ENCODE results near the gene SCML1.

The SCML1 gene

DNA sequence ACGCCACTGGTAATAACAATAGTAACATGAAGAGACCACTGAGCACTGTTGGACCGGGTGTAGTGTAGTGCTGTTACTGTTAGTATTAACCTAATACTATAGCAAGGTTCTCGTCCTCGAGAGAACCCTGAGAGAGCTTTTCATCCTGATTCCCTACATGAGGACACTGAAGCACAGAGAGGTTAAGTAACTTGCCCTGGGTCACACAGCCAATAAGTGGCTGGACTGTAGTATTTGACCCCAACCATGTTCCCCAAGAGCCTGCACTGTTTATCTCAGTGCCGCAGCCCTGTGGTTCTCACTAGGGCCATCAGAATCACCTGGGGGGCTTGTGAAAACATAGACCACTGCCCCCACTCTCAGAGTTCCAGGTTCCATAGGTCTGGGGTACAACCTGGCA is 10.4 kb downstream of the SCML1 start:
- POLR2A ChIA-PET, result no interaction called here
- TF ChIP-seq, protein P1, sequence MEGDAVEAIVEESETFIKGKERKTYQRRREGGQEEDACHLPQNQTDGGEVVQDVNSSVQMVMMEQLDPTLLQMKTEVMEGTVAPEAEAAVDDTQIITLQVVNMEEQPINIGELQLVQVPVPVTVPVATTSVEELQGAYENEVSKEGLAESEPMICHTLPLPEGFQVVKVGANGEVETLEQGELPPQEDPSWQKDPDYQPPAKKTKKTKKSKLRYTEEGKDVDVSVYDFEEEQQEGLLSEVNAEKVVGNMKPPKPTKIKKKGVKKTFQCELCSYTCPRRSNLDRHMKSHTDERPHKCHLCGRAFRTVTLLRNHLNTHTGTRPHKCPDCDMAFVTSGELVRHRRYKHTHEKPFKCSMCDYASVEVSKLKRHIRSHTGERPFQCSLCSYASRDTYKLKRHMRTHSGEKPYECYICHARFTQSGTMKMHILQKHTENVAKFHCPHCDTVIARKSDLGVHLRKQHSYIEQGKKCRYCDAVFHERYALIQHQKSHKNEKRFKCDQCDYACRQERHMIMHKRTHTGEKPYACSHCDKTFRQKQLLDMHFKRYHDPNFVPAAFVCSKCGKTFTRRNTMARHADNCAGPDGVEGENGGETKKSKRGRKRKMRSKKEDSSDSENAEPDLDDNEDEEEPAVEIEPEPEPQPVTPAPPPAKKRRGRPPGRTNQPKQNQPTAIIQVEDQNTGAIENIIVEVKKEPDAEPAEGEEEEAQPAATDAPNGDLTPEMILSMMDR (IDR thresholded peaks at IDR 0.05; ENCODE audit: control extremely low read depth, extremely low read depth, low read depth, missing control alignments), result no peak
- CTCF ChIA-PET, result no interaction called here
- DNase-seq (ENCODE audit: extremely low spot score), result no peak

DNA sequence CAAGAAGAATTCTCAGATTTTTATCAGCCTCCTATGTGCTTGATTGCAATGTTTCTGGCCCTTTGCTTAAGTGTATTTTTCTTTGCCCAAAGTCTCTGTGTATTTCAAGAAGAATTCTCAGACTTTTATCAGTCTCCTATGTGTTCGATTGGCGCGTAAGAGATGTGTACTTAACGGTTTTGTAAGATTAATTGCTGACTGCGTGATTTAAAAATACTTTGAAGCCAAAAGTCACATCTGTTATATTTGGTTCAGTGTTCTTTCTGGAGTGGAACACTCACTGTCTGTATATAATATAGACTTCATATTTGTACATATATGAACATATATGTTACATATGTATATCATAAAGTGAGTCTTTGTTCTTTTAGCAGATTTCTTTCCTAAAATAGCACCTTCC is 11.4 kb downstream of the SCML1 start:
- ChIA-PET POLR2A (no interaction called here), CTCF (no interaction called here)
- DNase-seq (ENCODE audit: extremely low spot score), result no peak
- TF ChIP-seq, protein P1 (IDR thresholded peaks at IDR 0.05; ENCODE audit: control extremely low read depth, extremely low read depth, low read depth, missing control alignments), result no peak

DNA sequence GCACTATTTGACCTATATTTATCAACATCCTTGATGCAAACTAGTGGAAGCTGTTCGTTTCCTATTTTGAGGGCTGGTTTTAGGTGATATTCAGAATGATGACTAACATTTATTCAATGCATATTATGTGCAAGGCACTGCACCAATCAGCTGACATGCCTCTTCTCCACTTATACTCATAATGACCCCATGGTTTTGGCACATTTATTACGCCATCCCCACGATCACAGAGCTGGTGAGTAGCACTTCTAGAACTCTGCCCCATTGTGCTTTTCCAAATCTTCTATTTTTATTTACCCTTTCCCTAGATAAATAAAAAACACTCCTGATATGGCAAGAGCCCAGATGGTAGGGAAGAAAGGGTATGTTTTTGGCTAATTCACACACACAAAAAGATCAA is 13.1 kb downstream of the SCML1 start:
- POLR2A ChIA-PET, result no interaction called here
- CTCF ChIA-PET, result no interaction called here
- no peak for DNase-seq (ENCODE audit: extremely low spot score)
- TF ChIP-seq, protein P1 (IDR thresholded peaks at IDR 0.05; ENCODE audit: control extremely low read depth, extremely low read depth, low read depth, missing control alignments), result no peak

DNA sequence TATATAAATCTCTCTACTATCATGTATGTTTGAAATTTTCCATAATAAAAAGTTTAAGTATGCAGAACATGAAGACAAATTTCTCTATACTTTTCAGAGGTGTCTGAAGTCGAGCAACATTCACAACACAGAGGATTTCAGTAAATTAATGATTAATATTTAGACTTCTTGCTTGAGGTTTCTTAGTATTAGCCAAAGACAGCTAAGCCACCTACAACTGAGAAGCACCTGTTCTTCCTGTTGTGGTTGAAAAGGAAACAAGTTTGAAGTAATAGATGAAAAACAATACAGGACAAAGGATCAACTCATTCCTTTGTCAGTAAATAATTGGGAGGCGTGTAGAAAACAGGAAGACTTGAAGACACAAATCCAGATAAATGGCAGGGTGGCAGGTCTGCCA is 21.1 kb downstream of the SCML1 start:
- TF ChIP-seq, protein P1 (IDR thresholded peaks at IDR 0.05; ENCODE audit: control extremely low read depth, extremely low read depth, low read depth, missing control alignments), result no peak
- no peak for DNase-seq (ENCODE audit: extremely low spot score)
- POLR2A ChIA-PET, result no interaction called here
- CTCF ChIA-PET, result no interaction called here

DNA sequence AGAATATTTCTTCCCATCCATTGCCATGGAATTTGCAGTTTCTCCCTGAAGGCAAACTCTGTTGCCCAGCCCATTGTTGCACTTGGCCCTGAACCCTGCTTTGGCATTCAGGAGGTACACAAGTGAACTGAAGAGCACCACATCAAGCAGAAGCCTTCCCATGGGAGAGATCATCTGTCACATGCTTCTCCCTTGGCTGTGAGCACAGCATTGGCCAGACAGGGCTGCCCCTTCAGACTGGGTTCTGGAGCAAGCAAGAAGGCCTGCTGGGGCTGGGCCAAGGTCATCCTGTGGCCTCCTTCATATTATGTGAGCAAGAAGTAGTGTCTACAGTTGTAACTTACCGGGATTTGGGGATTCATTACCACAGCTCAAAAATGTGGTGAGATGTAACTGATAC is 22.7 kb downstream of the SCML1 start:
- TF ChIP-seq, protein P1 (IDR thresholded peaks at IDR 0.05; ENCODE audit: control extremely low read depth, extremely low read depth, low read depth, missing control alignments), result no peak
- no peak for DNase-seq (ENCODE audit: extremely low spot score)
- ChIA-PET CTCF (no interaction called here), POLR2A (no interaction called here)

DNA sequence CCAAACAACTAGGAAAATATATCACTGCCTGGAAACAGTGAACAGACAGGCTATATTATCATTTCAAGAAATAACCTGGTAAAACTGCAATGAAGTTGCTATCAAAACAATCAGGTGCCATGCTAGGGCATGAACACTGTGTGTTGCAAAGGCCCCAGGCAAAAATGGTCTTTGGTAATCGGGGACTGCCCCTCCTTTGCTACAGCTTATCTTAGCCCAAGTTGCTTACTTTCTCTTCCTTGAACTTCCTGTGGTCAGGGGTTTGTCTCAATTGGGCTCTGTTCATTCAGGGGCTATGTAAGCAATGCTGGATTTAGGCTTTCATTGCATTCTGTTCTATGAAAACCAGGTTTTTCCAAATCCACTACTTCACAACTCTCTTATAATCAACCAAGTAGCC is 30.4 kb downstream of the SCML1 start:
- POLR2A ChIA-PET, result no interaction called here
- TF ChIP-seq, protein P1 (IDR thresholded peaks at IDR 0.05; ENCODE audit: control extremely low read depth, extremely low read depth, low read depth, missing control alignments), result no peak
- CTCF ChIA-PET, result no interaction called here
- no peak for DNase-seq (ENCODE audit: extremely low spot score)

DNA sequence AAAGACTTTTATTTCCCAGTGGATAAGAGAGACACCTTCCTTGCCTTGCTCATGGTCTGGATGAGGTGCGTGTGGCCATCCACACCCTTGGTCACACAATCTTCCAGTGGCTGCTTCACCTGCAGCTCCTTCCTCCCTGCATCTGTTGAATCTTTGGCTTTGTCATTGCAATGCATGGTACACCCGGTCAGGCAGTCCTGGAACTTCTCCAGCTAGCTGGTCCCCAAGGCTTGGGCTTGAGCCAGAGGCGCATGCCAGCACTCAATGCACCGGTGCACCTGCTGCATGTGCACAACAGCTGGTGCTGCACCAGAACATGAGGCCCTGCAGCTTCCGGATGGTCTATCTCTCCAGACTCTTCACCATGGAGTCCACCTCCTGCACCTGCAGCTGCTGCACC is 31.7 kb downstream of the SCML1 start:
- DNase-seq (ENCODE audit: extremely low spot score), result no peak
- ChIA-PET POLR2A (no interaction called here), CTCF (no interaction called here)
- TF ChIP-seq, protein P1 (IDR thresholded peaks at IDR 0.05; ENCODE audit: control extremely low read depth, extremely low read depth, low read depth, missing control alignments), result no peak
